ENCODE measurements around the gene PHF21B. TPM values are rescaled to one million over a fixed set of nuclear protein-coding genes. Genes with fewer than 3 reads are reported as not detected.
A peak's percentile ranks its signal among the peaks of the same experiment; 100 is the strongest.

PHF21B gene
- total RNA-seq, 1 donor: not detected

DNA sequence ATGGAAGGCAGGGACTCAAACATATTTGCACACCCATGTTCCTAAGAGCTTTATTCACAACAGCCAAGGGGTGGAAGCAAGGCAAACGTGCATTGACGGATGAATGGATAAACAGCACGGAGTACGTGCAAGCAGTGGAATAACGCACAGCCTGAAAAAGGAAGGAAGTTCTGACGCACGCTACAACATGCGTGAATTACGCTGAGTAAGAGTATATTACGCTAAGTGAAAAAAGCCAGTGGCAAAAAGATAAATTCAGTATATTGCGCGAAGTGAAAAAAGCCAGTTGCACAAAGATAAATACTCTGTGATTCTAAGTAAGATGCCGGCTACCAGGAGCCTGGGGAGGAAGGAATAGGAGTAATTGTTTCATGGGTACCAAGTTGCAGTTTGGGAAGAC, 19.5 kb downstream of the PHF21B start:
- H3K4me2 ChIP-seq (ENCODE audit: insufficient read depth, low read length): no peak overlapping the region
- TF ChIP-seq, protein P1, sequence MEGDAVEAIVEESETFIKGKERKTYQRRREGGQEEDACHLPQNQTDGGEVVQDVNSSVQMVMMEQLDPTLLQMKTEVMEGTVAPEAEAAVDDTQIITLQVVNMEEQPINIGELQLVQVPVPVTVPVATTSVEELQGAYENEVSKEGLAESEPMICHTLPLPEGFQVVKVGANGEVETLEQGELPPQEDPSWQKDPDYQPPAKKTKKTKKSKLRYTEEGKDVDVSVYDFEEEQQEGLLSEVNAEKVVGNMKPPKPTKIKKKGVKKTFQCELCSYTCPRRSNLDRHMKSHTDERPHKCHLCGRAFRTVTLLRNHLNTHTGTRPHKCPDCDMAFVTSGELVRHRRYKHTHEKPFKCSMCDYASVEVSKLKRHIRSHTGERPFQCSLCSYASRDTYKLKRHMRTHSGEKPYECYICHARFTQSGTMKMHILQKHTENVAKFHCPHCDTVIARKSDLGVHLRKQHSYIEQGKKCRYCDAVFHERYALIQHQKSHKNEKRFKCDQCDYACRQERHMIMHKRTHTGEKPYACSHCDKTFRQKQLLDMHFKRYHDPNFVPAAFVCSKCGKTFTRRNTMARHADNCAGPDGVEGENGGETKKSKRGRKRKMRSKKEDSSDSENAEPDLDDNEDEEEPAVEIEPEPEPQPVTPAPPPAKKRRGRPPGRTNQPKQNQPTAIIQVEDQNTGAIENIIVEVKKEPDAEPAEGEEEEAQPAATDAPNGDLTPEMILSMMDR (IDR thresholded peaks at IDR 0.05; ENCODE audit: extremely low read depth, low read depth, low read length): no peak
- H3K9me3 ChIP-seq (ENCODE audit: low read depth, low read length): no peaks in the 10 kb centered on the region
- H3K27me3 ChIP-seq (ENCODE audit: insufficient read depth, low read length): peaks cover 27% of the 10 kb centered on the region
- H3K4me3 ChIP-seq (ENCODE audit: insufficient read depth, low read length): no peak overlapping the region
- no peak overlapping the region for H2AFZ ChIP-seq (ENCODE audit: low read length)
- H3K27ac ChIP-seq (ENCODE audit: low read depth, low read length): no peak overlapping the region
- no peaks in the 10 kb centered on the region for H3K4me1 ChIP-seq (ENCODE audit: insufficient read depth, low read length)
- no peaks in the 10 kb centered on the region for H3K79me2 ChIP-seq (ENCODE audit: insufficient read depth, low read length)
- no peaks in the 10 kb centered on the region for H3K36me3 ChIP-seq (ENCODE audit: insufficient read depth, low read length)
- no peaks in the 10 kb centered on the region for H4K20me1 ChIP-seq (ENCODE audit: insufficient read depth, low read length)
- no peak for DNase-seq (ENCODE audit: insufficient read length, low spot score, missing footprints)

DNA sequence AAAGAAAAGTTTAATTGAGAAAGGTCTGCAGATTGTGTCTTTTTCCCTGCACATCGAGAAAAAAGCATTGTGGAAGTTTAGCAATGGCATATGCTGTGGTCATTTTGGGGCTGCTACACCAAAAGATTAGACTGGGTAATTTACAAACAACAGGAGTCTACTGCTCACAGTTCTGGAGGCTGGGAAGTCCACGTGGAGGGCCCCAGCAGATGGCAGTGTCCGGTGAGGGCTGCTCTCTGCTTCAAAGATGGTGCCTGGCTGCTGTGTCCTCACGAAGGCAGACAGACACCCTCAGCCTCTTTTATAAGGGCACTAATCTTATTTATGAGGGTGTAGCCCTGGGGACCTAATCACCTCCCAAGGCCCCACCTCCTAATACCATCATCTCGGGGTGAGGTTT, 21.1 kb downstream of the PHF21B start:
- Histone ChIP-seq H2AFZ (ENCODE audit: low read length) (no peak overlapping the region), H3K4me2 (ENCODE audit: insufficient read depth, low read length) (no peak overlapping the region), H3K4me3 (ENCODE audit: insufficient read depth, low read length) (no peak overlapping the region), H3K27ac (ENCODE audit: low read depth, low read length) (no peak overlapping the region), H4K20me1 (ENCODE audit: insufficient read depth, low read length) (no peaks in the 10 kb centered on the region), H3K36me3 (ENCODE audit: insufficient read depth, low read length) (no peaks in the 10 kb centered on the region), H3K79me2 (ENCODE audit: insufficient read depth, low read length) (no peaks in the 10 kb centered on the region), H3K9me3 (ENCODE audit: low read depth, low read length) (no peaks in the 10 kb centered on the region), H3K27me3 (ENCODE audit: insufficient read depth, low read length) (peaks cover 17% of the 10 kb centered on the region), H3K4me1 (ENCODE audit: insufficient read depth, low read length) (no peaks in the 10 kb centered on the region)
- DNase-seq (ENCODE audit: insufficient read length, low spot score, missing footprints): peak; percentile 91
- TF ChIP-seq, protein P1 (IDR thresholded peaks at IDR 0.05; ENCODE audit: extremely low read depth, low read depth, low read length): peak; percentile 40

DNA sequence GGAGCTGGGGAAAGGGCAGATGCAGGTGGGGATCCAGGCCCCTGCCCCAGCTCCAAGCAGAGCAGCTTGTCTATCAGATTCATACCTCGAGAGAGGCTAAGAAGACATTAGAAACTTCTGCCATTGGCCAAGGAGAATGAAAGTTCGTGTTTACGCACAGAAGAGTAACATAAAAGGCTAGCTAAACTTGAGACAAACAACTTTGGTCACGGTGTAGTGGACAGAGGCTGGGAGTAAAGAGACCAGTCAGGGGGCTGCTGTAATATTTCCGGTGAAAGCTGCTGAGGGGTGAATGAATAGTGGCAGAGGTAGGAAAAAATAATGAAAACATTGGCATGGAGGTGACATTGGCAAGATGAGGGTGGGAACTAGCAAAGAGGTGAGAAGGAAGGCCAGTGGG, 22.9 kb downstream of the PHF21B start:
- Histone ChIP-seq H3K4me1 (ENCODE audit: insufficient read depth, low read length) (no peaks in the 10 kb centered on the region), H3K4me2 (ENCODE audit: insufficient read depth, low read length) (no peak overlapping the region), H2AFZ (ENCODE audit: low read length) (no peak overlapping the region), H3K4me3 (ENCODE audit: insufficient read depth, low read length) (no peak overlapping the region), H3K79me2 (ENCODE audit: insufficient read depth, low read length) (no peaks in the 10 kb centered on the region), H4K20me1 (ENCODE audit: insufficient read depth, low read length) (no peaks in the 10 kb centered on the region), H3K36me3 (ENCODE audit: insufficient read depth, low read length) (no peaks in the 10 kb centered on the region), H3K9me3 (ENCODE audit: low read depth, low read length) (no peaks in the 10 kb centered on the region), H3K27me3 (ENCODE audit: insufficient read depth, low read length) (peaks cover 4% of the 10 kb centered on the region), H3K27ac (ENCODE audit: low read depth, low read length) (no peak overlapping the region)
- TF ChIP-seq, protein P1 (IDR thresholded peaks at IDR 0.05; ENCODE audit: extremely low read depth, low read depth, low read length): no peak
- no peak for DNase-seq (ENCODE audit: insufficient read length, low spot score, missing footprints)

DNA sequence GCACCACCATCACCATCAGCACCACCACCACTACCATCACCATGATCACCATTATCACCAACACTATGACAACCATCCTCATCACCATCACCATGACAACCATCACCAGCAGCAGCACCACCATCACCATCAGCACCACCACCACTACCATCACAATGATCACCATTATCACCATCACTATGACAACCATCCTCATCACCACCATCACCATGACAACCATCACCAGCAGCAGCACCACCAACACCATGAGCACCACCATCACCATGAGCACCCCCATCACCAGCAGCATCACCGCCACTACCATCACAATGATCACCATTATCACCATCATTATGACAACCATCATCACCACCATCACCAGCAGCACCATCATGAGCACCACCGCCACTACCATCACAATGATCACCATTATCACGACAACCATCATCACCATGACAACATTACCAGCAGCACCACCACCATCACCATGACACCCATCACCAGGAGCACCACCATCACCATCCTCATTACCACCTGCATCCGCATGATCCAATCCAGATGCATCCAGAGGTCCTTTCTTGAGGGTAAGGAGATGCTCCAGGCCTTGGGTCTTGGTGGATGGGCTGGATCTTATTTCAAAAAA, 23.8 kb downstream of the PHF21B start:
- no peak overlapping the region for H2AFZ ChIP-seq (ENCODE audit: low read length)
- H3K4me1 ChIP-seq (ENCODE audit: insufficient read depth, low read length): no peaks in the 10 kb centered on the region
- no peaks in the 10 kb centered on the region for H3K79me2 ChIP-seq (ENCODE audit: insufficient read depth, low read length)
- H4K20me1 ChIP-seq (ENCODE audit: insufficient read depth, low read length): no peaks in the 10 kb centered on the region
- TF ChIP-seq, protein P1 (IDR thresholded peaks at IDR 0.05; ENCODE audit: extremely low read depth, low read depth, low read length): no peak
- no peaks in the 10 kb centered on the region for H3K9me3 ChIP-seq (ENCODE audit: low read depth, low read length)
- DNase-seq (ENCODE audit: insufficient read length, low spot score, missing footprints): peak; percentile 53
- H3K4me3 ChIP-seq (ENCODE audit: insufficient read depth, low read length): no peak overlapping the region
- no peak overlapping the region for H3K4me2 ChIP-seq (ENCODE audit: insufficient read depth, low read length)
- H3K36me3 ChIP-seq (ENCODE audit: insufficient read depth, low read length): no peaks in the 10 kb centered on the region
- H3K27ac ChIP-seq (ENCODE audit: low read depth, low read length): no peak overlapping the region
- no peaks in the 10 kb centered on the region for H3K27me3 ChIP-seq (ENCODE audit: insufficient read depth, low read length)
